PC-3 (cell line): Measurements from ENCODE around the gene GBP6. TPM values are rescaled to one million over a fixed set of nuclear protein-coding genes. Genes with fewer than 3 reads are reported as not detected.
A peak's percentile ranks its signal among the peaks of the same experiment; 100 is the strongest.

Source experiments
- ATAC-seq: fragments of 200-7000 bp; cut with Tn5 transposase; 2 replicates; pipeline ENCODE4 v1.9.1; 2020; ENCODE audit warnings: mild to moderate bottlenecking, moderate library complexity
- BruUV-seq: library from RNA; stranded (reverse); fragments of 400-500 nt; replicated peaks from 2 replicates; lab custom pipeline; 2021; lab: Mats Ljungman, UMichigan
- CTCF ChIA-PET: fragments of 300-600 bp; sonication (Branson Sonifier 250); formaldehyde crosslinking; loops from one replicate; lab custom pipeline; 2022; ENCODE audit warnings: antibody characterized with exemption; lab: Charles Lee
- POLR2A ChIA-PET: fragments of 300-600 bp; sonication (Branson Sonifier 250); formaldehyde crosslinking; loops from one replicate; lab custom pipeline; 2022; ENCODE audit warnings: antibody characterized with exemption; ENCODE audit not compliant: unreplicated experiment; lab: Charles Lee
- DNase-seq: peaks from one replicate; pipeline ENCODE4 v3.0.0-alpha.2; 2015
- H2AFZ ChIP-seq: fragments of 300-600 bp; sonication (generic); 2 replicates; pipeline ENCODE4 v1.6.0; 2016; ENCODE audit warnings: antibody characterized with exemption, low read length
- H3F3A ChIP-seq: fragments of 300-600 bp; sonication (generic); one replicate; pipeline ENCODE4 v1.6.0; 2017; ENCODE audit warnings: antibody characterized with exemption, low read length, control low read depth, mild to moderate bottlenecking; ENCODE audit not compliant: unreplicated experiment
- H3K27ac ChIP-seq: fragments of 300-600 bp; sonication (generic); 2 replicates; pipeline ENCODE4 v1.5.1; 2016; ENCODE audit warnings: mild to moderate bottlenecking, low read length
- H3K27me3 ChIP-seq: fragments of 300-600 bp; sonication (generic); 2 replicates; pipeline ENCODE4 v1.6.1; 2016; ENCODE audit warnings: low read length, mixed read lengths
- H3K36me3 ChIP-seq: fragments of 300-600 bp; sonication (generic); 2 replicates; pipeline ENCODE4 v1.6.1; 2016; ENCODE audit warnings: low read depth, mixed run types, low read length, mixed read lengths
- H3K4me1 ChIP-seq: fragments of 300-600 bp; sonication (generic); 2 replicates; pipeline ENCODE4 v1.5.1; 2016; ENCODE audit warnings: low read length; ENCODE audit not compliant: insufficient read depth
- H3K4me2 ChIP-seq: fragments of 300-600 bp; sonication (generic); 2 replicates; pipeline ENCODE4 v1.6.0; 2016; ENCODE audit warnings: low read length
- H3K4me3 ChIP-seq: fragments of 300-600 bp; sonication (generic); 2 replicates; pipeline ENCODE4 v1.5.1; 2016; ENCODE audit warnings: mild to moderate bottlenecking, low read length, mixed read lengths
- H3K79me2 ChIP-seq: fragments of 300-600 bp; sonication (generic); 2 replicates; pipeline ENCODE4 v1.6.1; 2017; ENCODE audit warnings: low read length, mixed read lengths
- H3K9ac ChIP-seq: fragments of 300-600 bp; sonication (generic); 2 replicates; pipeline ENCODE4 v1.6.0; 2016; ENCODE audit warnings: mild to moderate bottlenecking, low read length
- H3K9me2 ChIP-seq: fragments of 300-600 bp; sonication (generic); replicated peaks from 2 replicates; pipeline ENCODE4 v1.6.1; 2016; ENCODE audit warnings: mixed run types, low read length, mixed read lengths
- H3K9me3 ChIP-seq: fragments of 300-600 bp; sonication (generic); 2 replicates; pipeline ENCODE4 v1.6.1; 2016; ENCODE audit warnings: low read length, mixed read lengths
- H4K20me1 ChIP-seq: fragments of 300-600 bp; sonication (generic); 2 replicates; pipeline ENCODE4 v1.6.1; 2016; ENCODE audit warnings: low read length, mixed read lengths
- EZH2 ChIP-seq: fragments of 300-600 bp; sonication (generic); IDR thresholded peaks from one replicate; pipeline ENCODE4 v1.6.1; 2017; ENCODE audit warnings: antibody characterized with exemption, mild to moderate bottlenecking, low read length; ENCODE audit not compliant: unreplicated experiment
- EZH2phosphoT487 ChIP-seq: fragments of 300-600 bp; sonication (generic); IDR thresholded peaks from 2 replicates; pipeline ENCODE4 v1.6.1; 2018; ENCODE audit warnings: mild to moderate bottlenecking, antibody characterized with exemption, low read length, borderline replicate concordance
- intact Hi-C: fragments of 100-400 bp; cut with micrococcal nuclease; formaldehyde crosslinking; loops from 2 replicates; pipeline ENCODE4 v1.9.0; 2023
- total RNA-seq: library from RNA; depleted of rRNA; stranded (reverse); fragments of >200 nt; gene quantifications from 2 replicates; pipeline ENCODE4 v1.2.3, GENCODE V29; 2014
- TF ChIP-seq, protein P1 (sequence below): fragments of 300-600 bp; sonication (generic); conservative IDR thresholded peaks from 2 replicates; pipeline ENCODE4 v1.5.1; 2017; ENCODE audit warnings: antibody characterized with exemption, low read depth, mild to moderate bottlenecking, low read length

GBP6 gene
- total RNA-seq, 1 experiment from 2014 or later, result 0.40 TPM

DNA sequence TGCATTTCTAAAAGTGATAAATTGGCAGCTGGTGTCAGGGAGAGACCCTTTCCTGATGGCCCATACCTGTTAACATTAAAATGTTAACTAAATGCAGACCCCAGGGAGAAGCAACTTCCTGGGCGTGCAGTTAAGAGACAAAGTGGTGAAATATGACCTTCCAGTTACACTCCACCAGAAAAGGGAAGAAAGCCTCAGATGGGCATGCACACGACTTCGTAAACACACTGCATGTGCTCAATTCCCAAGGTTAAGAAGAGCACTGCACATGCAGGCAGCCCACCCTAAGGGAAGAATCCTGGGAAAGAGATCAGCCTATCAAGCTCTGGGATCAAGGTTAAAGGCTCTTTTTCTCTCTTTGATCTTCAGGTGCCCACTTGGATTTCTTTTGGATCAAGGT, 9.7 kb upstream of the GBP6 start:
- Histone ChIP-seq H3K4me1 (0 out of 2 replicates have a peak, but pooled peaks cover 7% of the 10 kb centered on the region), H3K9me2 (no peaks in the 10 kb centered on the region), H3K36me3 (no peaks in the 10 kb centered on the region), H4K20me1 (no peaks in the 10 kb centered on the region), H3K27me3 (peaks cover 6% of the 10 kb centered on the region), H3K4me3 (no peak overlapping the region), H2AFZ (no peak overlapping the region), H3K27ac (no peak overlapping the region), H3K4me2 (no peak overlapping the region), H3F3A (no peaks in the 10 kb centered on the region), H3K79me2 (no peaks in the 10 kb centered on the region), H3K9me3 (no peaks in the 10 kb centered on the region), H3K9ac (no peak overlapping the region)
- TF ChIP-seq EZH2 (no peak), EZH2phosphoT487 (no peak)
- TF ChIP-seq, protein P1, sequence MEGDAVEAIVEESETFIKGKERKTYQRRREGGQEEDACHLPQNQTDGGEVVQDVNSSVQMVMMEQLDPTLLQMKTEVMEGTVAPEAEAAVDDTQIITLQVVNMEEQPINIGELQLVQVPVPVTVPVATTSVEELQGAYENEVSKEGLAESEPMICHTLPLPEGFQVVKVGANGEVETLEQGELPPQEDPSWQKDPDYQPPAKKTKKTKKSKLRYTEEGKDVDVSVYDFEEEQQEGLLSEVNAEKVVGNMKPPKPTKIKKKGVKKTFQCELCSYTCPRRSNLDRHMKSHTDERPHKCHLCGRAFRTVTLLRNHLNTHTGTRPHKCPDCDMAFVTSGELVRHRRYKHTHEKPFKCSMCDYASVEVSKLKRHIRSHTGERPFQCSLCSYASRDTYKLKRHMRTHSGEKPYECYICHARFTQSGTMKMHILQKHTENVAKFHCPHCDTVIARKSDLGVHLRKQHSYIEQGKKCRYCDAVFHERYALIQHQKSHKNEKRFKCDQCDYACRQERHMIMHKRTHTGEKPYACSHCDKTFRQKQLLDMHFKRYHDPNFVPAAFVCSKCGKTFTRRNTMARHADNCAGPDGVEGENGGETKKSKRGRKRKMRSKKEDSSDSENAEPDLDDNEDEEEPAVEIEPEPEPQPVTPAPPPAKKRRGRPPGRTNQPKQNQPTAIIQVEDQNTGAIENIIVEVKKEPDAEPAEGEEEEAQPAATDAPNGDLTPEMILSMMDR, result no peak
- no peak for ATAC-seq
- no TSS peak for BruUV-seq
- intact Hi-C loops, result no loop called here
- POLR2A ChIA-PET, result no interaction called here
- DNase-seq, result no peak
- CTCF ChIA-PET, result no interaction called here

DNA sequence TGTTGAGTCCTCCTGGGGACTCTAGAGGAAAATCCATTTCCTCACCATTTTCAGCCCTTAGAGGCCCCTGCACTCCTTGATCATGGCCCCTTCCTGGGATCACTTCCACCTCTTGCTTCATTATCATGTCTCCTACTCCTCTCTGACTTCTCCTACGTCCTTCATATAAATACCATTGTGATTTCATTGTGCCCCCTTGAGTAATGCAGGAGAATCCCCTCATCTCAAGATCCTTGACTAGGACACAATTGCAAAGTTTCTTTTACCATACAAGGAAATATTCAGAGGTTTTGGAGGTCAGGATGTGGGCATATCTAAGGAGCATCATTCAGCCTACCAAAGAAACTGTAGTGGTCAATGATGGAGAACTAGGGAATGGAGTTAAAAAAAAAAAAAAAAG, 8.8 kb upstream of the GBP6 start:
- H3K9ac ChIP-seq, result no peak overlapping the region
- no peaks in the 10 kb centered on the region for H3F3A ChIP-seq
- no peaks in the 10 kb centered on the region for H3K79me2 ChIP-seq
- no peak for TF ChIP-seq EZH2
- TF ChIP-seq, protein P1, result no peak
- TF ChIP-seq EZH2phosphoT487, result no peak
- DNase-seq (no peak), ATAC-seq (no peak)
- H3K4me2 ChIP-seq, result no peak overlapping the region
- 0 out of 2 replicates have a peak, but pooled peaks cover 7% of the 10 kb centered on the region for H3K4me1 ChIP-seq
- no peaks in the 10 kb centered on the region for H3K36me3 ChIP-seq
- H3K9me2 ChIP-seq, result no peaks in the 10 kb centered on the region
- CTCF ChIA-PET, result no interaction called here
- POLR2A ChIA-PET, result no interaction called here
- intact Hi-C loops, result no loop called here
- no peaks in the 10 kb centered on the region for H3K9me3 ChIP-seq
- H3K27ac ChIP-seq, result no peak overlapping the region
- no peaks in the 10 kb centered on the region for H4K20me1 ChIP-seq
- no TSS peak for BruUV-seq
- peaks cover 6% of the 10 kb centered on the region for H3K27me3 ChIP-seq
- H3K4me3 ChIP-seq, result no peak overlapping the region
- H2AFZ ChIP-seq, result no peak overlapping the region

DNA sequence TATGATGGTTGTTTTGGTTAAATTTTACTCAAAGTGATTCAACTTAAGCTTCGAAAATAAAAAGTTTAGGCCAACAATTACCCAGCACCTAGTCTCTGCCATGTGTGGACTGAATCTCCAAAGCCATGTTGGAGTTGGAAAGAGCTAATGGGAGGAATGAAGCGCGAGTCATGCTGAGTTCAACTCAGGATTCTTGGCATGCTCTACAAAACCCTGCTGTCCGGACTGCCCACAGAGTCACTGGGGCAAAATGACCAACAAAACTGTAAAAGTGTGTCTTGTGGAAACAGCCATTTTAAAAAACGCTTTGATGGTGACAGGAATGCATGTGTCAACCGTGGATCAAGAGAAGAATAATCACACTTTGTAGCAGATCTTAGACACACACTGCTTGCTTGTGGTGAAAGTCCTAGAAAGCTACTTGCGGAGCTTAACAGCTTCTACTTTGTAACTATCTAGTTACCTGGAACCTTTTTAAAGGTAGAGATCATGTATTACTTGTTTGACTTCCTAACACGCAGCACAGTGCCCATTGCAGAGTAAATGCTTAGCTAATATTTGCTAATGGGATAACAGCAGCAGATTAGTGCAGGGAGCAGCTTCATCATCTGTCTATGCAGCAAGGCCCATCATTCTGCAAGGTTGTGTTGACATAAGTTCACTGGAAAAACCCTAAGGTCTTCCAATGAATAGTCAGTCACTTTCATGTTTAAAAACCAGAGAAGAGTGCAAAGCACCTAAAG, 7.0 kb upstream of the GBP6 start:
- Histone ChIP-seq H3K36me3 (no peaks in the 10 kb centered on the region), H3K27ac (no peak overlapping the region), H3K4me3 (no peak overlapping the region), H3K9me2 (no peaks in the 10 kb centered on the region), H3K9ac (no peak overlapping the region), H3K79me2 (no peaks in the 10 kb centered on the region), H3K9me3 (no peaks in the 10 kb centered on the region), H3F3A (no peaks in the 10 kb centered on the region), H2AFZ (no peak overlapping the region), H3K4me1 (peaks cover 8% of the 10 kb centered on the region; the same call in 1 of the 2 replicates), H4K20me1 (no peaks in the 10 kb centered on the region), H3K4me2 (no peak overlapping the region), H3K27me3 (peaks cover 6% of the 10 kb centered on the region; the same call in 1 of the 2 replicates)
- no TSS peak for BruUV-seq
- CTCF ChIA-PET, result interaction anchor here (0.6 kb wide), 1 partner anchor 434 kb away, joined by 4 read pairs; no protein-coding TSS in a partner anchor
- ATAC-seq (peak; percentile 62), DNase-seq (peak; percentile 48)
- POLR2A ChIA-PET, result no interaction called here
- TF ChIP-seq EZH2phosphoT487, result no peak
- TF ChIP-seq, protein P1, result no peak
- no peak for TF ChIP-seq EZH2
- intact Hi-C loops, result no loop called here
